ENCODE measurements around the gene C1QC. TPM values are rescaled to one million over a fixed set of nuclear protein-coding genes. Genes with fewer than 3 reads are reported as not detected.

Gene C1QC
- total RNA-seq: not detected

DNA sequence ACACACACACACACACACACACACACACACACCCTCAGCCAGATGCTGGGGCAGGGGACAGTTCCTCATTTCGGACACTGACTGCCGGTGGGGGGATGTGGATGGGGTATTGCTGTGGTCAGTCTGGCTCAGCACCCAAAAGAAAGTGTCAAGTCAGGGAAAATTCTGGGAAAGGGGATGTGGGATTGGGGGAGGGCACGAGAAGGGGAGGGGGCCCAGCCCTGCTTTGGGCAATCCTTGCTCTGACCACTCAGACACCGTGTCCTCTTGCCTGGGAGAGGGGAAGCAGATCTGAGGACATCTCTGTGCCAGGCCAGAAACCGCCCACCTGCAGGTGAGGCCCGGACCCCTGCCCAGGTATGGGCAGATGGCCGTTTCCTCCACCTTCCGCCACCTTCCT lies at the start of gene C1QC:
C1QC (plus strand) TSS at position 253 of the 400 bp plus-strand sequence. CDS start 391 bp downstream, outside the sequence.
- CTCF ChIA-PET: interaction anchor here (0.6 kb wide), 1 partner anchor 449 kb away, joined by 7 read pairs; no protein-coding TSS in a partner anchor
- POLR2A ChIA-PET: no interaction called here

DNA sequence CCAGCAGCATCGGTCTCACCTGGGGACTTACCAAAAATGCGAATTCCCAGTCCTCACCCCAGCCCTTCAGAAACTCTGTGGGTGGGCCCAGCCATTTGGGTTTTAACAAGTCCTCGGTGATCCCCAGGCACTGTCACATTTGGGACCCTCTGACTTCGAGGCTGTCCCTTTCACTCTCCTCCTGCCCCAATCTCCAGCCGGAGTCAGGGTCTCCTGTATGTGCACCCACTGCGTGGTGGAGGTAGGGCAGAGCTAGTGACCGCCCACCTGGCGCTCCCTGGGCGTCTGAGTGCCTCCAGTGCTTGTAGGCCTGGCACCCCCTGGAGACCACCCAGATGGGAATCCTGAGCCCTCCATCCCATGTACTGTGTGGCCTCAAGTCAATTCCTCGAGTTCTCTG lies 49.0 kb upstream of the C1QC start:
- CTCF ChIA-PET: no interaction called here
- POLR2A ChIA-PET: no interaction called here

DNA sequence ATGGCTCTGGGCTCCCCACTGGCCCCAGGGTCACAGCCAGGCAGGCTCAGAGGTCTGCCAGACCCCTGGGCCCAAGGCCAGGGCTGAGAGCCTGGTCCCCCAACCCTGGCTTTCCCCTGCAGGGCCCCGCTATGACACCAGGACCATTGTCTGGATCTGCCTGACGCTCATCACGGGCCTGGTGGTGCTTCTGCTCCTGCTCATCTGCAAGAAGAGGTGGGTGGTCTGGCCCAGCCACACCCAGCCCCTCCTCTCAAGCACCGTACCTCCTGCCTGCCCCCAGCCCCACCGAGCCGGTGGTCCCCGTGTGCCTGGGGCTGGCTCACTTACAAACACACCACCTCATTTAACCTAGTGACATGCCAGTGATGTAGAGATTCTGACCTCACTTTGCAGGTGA lies 48.3 kb upstream of the C1QC start:
- ChIA-PET CTCF (no interaction called here), POLR2A (no interaction called here)

DNA sequence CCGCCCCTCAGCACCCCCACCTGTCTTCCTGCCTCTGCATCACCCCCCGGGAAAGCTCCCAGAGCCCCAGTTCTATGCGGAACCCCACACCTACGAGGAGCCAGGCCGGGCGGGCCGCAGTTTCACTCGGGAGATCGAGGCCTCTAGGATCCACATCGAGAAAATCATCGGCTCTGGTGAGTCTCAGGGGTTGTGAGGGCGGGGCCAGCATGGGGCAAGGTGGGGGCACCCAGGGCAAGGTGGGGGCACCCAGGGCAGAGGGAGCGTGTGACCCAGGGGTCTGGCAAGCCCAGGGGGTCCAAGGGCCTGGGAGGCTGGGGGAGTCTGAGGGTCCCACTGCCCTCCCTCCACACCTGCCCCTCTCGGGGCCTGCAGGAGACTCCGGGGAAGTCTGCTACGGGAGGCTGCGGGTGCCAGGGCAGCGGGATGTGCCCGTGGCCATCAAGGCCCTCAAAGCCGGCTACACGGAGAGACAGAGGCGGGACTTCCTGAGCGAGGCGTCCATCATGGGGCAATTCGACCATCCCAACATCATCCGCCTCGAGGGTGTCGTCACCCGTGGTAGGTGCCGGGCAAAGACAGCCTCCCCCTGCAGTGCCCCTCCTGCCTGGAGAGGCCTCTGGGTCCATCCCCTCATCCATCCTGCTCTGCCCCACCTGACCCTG lies 46.0 kb upstream of the C1QC start:
- ChIA-PET CTCF (no interaction called here), POLR2A (no interaction called here)

DNA sequence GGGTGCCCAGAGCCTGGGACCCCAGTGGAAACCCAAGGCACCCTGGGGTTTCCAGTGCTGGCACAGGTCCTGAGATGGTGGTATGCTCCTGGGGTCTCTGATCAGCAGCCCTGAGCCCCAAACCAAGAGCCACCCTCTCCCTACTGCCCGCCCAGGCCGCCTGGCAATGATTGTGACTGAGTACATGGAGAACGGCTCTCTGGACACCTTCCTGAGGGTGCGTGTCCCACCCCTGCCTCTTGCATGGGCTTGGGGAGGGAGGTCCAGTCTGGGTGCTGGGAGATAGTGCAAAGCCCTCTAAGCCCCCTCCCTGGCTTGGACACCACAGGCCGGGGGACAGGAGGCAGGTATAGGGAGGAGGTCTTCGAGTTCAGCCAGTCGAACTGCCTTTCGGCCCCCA lies 45.4 kb upstream of the C1QC start:
- POLR2A ChIA-PET: no interaction called here
- CTCF ChIA-PET: no interaction called here

DNA sequence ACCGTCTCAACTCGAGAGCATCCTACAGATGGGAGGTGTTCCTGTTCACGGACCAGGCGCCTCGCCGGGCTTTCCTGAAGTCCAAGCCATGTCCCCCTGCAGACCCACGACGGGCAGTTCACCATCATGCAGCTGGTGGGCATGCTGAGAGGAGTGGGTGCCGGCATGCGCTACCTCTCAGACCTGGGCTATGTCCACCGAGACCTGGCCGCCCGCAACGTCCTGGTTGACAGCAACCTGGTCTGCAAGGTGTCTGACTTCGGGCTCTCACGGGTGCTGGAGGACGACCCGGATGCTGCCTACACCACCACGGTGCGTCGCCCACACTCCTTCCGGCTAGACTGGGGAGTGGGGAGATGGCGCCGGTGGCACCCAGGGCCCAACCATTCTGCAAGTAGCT lies 44.7 kb upstream of the C1QC start:
- ChIA-PET POLR2A (no interaction called here), CTCF (no interaction called here)

DNA sequence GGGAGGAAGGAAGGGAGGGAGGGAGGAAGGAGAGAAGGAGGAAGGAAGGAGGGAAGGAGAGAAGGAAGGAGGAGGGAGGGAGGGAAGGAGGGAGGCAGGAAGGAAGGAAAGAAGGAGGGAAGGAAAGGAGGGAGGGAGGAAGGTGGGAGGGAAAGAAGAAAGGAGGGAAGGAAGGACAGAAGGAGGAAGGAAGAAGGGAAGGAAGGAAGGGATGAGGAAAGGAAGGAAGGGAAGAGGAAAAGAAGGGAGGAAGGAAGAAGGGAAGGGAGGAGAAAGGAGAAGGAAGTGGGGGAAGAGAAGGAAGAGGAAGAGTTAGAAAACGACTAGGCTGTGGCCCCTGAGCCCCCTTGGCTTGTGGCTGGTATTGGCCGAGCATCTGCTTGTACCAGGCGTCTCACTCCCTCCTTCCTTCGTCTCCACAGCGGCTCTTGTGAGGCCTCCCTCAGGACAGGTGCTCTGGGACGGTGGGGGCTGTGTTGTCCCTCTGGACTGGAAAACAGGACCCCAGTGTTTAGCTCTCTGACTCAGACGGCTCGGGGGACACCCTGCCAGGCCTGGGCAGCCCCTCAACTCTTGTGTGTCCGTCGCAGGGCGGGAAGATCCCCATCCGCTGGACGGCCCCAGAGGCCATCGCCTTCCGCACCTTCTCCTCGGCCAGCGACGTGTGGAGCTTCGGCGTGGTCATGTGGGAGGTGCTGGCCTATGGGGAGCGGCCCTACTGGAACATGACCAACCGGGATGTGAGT lies 43.2 kb upstream of the C1QC start:
- ChIA-PET CTCF (no interaction called here), POLR2A (no interaction called here)

DNA sequence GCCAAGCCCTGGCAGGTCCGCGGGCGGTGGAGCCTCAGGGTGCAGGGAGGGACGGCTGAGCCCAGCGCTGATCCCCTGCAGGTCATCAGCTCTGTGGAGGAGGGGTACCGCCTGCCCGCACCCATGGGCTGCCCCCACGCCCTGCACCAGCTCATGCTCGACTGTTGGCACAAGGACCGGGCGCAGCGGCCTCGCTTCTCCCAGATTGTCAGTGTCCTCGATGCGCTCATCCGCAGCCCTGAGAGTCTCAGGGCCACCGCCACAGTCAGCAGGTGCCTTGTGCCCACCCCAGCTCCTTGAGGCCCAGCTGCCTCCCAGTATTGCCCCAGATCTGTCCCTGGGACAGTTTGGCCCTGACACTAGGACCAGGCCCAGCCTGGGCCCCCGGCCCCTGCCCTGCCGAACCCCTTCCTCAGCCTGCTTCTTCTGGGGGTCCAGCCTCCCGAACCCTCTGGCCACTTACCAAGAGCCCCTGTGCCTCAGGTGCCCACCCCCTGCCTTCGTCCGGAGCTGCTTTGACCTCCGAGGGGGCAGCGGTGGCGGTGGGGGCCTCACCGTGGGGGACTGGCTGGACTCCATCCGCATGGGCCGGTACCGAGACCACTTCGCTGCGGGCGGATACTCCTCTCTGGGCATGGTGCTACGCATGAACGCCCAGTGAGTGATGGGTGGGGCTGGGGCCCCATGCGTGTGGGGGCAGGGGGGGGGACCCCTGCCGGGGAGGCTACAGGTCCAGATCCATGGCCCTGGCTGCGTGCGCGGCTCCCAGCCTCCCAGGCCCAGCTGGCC lies 42.4 kb upstream of the C1QC start:
- ChIA-PET POLR2A (no interaction called here), CTCF (no interaction called here)

DNA sequence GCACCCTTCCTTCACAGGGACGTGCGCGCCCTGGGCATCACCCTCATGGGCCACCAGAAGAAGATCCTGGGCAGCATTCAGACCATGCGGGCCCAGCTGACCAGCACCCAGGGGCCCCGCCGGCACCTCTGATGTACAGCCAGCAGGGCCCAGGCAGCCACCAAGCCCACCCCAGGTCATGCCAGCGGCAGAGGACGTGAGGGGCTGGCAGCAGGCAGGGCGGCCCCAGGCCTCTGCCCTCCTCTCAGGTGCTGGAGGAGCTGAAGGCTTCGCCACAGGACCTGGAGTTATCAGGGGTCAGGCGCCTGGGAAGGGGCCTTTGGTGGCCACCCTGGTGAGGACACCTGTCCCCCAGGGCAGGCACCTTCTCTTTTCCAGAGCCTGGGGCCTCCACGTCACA lies 41.8 kb upstream of the C1QC start:
- ChIA-PET POLR2A (no interaction called here), CTCF (no interaction called here)

DNA sequence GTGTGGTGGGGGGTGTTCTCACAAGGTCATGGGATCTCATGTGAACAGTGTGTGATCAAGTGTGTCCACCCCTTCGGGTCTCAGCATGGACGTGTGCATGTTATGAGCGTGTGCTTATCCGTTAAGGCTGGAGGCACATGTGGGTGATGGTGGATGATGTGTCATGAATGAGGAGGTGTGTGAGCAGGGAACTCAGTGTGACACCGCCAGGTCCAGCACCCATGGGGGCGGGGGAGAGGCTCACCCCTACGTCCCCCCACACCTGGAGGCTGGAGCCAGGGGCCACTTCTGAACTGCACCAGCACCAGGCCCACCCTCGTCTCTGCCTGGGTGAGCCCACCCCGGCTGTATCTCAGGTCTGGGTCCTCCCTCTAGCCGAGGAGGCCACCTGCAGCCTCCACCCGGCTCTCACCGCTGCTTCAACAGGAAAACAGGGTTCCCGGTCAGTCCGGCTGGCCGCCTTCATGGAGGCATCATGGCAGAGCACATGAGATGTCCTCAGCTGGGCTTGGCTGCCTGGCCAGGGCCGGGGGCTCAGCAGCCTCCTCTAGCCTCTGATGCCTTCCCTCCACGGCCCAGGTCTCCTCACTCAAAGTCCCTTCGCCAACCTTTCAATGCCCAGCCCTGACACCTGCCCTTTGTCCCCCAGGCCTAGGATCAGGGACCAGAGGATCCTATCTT lies 41.2 kb upstream of the C1QC start:
- CTCF ChIA-PET: no interaction called here

DNA sequence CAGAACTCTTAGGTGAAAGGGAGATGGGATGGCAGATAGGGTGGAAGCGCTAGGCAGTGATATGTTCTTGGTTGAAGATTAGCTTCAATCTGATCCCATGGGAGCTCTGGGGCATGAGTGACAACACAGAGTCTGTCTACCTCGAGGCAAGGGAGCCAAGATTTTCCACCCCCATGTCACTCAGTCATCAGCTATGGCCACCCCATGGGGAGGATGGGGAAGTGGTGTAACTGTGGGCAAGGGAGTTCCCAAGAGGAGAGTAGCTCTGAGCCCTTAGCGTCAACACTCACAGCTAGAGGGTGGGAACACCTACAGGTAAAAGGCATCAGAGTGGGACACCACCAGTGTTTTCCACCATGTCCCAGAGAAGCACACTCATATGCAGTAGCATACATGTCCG lies 37.3 kb upstream of the C1QC start:
- POLR2A ChIA-PET: no interaction called here
- CTCF ChIA-PET: no interaction called here

More for the DNA sequence above, 41.2 kb upstream of the C1QC start:
- POLR2A ChIA-PET: no interaction called here

DNA sequence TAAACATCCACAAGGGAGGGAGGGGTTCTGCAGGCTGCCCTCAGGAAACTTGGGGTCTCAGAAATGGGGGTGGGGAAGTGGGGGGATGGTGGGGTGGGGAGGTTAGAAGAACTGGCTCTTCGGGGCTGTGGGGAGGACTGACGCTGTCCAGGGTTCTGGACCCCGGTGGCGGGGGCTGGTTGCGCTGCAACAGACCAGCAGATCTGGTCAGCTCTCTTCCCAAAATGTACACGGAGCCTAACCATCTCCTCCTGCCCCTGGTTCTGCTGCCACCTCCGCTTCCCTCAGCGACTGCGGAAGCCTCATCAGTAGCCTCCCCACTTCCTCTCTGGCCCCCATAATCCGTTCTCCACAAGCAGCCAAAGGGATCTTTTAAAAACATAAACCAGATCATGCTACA lies 36.3 kb upstream of the C1QC start:
- ChIA-PET POLR2A (no interaction called here), CTCF (no interaction called here)

DNA sequence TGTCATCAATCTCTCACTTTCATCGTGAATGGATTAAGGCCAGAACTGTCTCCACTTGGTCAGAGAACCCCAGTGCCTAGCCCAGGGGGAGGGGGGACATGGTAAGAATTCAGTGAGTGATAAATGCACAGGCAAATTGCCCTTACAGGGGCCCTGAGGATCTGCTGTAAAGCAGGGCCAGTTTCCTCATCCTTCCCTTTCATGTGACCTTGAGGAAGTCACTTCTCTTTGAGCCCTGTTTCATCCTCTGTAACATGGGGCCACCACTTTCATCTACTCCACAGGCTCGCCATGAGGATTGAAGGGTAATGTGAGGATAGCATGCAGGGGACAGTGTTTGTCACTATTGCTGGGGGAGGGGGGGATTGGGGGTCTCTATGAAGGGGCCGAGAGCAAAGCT lies 35.1 kb upstream of the C1QC start:
- ChIA-PET CTCF (no interaction called here), POLR2A (no interaction called here)

DNA sequence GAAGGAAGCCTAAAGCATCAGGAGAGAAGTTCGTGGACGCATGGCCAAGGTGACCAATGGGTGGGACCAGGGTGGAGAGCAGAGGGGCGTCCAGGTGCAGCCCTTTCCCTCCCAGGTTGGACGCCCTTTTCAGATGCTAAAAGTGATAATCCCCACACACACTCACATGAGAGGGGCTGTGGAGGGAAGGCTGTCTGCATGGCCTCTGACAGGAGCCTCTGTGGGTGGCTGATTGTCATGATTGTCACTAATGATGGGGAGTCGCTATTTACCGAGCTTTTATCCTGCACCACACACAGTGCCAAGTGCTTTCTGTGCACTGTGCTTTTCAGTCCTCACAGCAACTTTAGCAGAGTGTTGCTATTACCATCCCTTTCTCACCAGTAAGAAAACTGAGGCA lies 34.1 kb upstream of the C1QC start:
- CTCF ChIA-PET: no interaction called here
- POLR2A ChIA-PET: no interaction called here

DNA sequence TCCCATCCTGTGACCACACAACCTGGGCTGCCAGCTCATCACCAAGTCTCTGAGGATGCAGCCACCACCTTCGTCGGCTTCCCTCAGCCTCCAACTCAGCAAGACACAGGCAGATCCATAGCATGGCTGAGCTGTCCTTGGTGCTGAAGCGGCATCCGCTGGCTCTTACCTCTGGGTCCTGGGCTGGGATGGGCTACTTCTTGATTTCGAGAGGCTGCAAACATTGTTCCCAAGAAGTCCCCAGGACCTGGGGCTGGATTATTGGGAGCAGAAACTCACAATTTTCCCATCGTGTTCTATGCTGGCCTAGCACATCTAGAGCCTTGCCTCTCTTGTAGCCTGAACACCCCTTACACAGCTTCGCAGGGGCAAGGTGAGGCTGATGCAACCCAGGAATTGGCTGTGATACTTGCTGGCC lies 31.9 kb upstream of the C1QC start:
- ChIA-PET POLR2A (no interaction called here), CTCF (no interaction called here)

DNA sequence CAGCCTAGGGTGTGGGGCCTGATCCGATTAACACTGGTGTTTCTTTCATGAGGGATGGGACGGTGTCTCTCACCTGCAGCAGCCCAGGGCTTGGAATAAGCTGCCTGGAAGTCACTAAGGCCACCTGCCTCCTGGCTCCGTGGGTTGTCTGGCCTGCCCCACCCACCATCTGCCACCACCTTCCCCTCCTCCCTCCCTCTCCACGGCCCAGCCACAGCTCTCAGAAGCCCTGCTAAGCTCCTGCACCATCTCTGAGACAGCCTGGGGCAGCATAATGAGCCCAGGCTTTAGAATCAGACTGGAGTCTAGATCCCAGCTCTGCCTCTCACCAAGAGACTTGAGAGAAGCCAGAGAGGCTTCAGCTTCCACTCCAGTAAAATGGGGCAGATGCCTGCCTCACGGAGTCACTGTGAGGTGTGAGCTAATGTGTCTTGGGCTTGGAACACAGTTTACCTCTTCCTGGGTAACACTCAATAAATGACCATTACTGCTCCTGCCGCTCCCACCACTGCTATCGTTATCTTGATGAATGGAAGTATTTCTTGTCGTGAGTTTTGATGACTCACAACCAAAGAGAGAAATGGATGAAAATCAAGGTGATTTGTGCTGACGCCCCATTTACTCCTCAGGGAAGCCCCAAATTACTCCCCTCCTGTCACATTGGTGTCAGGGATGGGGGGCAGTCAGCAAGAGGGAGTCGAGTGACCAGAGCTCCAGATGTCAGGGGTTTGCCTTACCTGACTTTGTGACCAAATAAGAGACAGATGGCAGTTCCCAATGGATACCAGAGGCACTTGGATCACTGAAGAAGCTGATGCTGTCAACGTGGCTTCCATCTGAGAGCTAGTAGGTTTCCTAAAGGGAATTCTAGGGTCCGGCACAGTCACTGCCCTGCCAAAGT lies 30.5 kb upstream of the C1QC start:
- ChIA-PET CTCF (no interaction called here), POLR2A (no interaction called here)

DNA sequence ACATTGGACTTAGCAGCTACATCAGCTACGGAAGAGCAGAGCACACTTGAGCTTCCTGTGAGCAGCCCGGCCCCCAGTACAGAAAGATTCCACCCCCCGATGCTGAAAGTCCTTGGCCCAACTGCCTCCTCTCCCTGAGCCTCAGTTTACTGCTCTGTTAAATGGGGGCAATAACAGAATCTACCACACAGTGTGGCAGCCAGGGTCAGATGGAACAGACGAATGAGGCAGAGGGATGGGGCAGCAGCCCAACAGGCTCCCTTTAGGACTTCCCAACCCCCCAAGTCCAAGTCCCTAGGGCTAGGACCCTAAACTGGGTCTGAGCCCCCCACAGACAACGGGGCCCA lies 29.9 kb upstream of the C1QC start:
- ChIA-PET CTCF (no interaction called here), POLR2A (no interaction called here)

DNA sequence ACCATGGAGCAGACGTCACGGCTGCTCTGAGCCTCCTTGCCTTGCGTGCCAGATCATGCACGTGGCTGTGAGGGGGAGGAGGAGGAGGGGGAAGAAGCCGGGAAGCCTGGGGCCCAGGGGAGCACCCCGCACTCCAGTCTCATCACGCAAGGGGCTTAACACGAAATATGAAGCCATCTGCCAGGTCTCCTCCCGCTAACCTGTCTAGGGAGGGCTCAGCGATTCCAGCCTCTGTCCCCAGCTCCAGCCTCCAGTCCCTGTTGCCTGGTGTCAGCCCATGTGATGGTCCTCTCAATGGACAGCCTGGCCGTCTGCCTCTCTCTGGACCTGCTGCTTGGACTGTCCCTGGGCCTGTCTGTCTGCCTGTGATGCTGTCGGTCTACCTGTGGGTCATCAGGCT lies 29.5 kb upstream of the C1QC start:
- POLR2A ChIA-PET: no interaction called here

DNA sequence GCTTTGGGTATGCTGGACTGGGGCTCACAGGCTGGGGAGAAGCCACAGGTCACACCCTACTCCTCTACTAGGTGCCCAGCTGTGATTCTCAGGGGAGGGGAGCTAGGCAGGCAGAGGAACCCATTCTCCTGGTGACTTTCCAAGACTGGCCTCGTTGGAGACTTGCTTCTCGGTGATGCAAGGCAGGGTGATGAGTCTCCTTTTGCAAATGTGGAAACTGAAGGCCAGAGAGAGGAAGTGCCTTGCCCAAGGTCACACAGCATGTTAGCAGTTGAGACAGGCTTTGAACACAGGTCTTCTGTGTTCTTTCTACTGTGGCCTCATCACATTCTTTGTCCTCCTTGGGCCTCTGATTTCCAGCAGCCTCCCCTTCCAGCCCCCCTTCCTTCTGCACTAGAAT lies 27.5 kb upstream of the C1QC start:
- POLR2A ChIA-PET: no interaction called here
- CTCF ChIA-PET: interaction anchor here (1.6 kb wide), 1 partner anchor 26 kb away, joined by 3 read pairs; no protein-coding TSS in a partner anchor

More for the DNA sequence above, 29.5 kb upstream of the C1QC start:
- CTCF ChIA-PET: no interaction called here

DNA sequence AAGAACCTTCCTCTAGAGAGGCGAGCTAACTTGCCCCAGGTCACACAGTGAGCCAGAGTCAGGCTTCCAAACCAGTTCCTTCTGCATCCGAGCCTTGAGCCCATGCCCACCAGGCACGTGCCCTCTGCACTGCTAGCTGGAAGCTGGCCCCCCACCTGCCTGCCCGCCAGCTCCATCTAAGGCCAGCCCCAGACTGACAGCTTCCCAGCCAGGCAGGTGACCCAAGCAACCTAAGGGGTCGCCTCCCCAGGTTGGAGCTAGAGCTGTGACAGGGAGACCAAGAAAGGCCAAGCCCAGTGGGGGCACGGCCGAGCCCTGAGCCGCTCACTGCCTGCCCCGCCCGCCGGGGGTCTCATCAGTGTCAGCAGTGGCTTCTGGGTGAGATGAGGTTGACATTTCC lies 26.9 kb upstream of the C1QC start:
- ChIA-PET POLR2A (no interaction called here), CTCF (interaction anchor here (1.6 kb wide), 1 partner anchor 25 kb away, joined by 3 read pairs; no protein-coding TSS in a partner anchor)
